ENCODE measurements around the gene TRIAP1.
A peak's percentile ranks its signal among the peaks of the same experiment; 100 is the strongest.

Gene TRIAP1

DNA sequence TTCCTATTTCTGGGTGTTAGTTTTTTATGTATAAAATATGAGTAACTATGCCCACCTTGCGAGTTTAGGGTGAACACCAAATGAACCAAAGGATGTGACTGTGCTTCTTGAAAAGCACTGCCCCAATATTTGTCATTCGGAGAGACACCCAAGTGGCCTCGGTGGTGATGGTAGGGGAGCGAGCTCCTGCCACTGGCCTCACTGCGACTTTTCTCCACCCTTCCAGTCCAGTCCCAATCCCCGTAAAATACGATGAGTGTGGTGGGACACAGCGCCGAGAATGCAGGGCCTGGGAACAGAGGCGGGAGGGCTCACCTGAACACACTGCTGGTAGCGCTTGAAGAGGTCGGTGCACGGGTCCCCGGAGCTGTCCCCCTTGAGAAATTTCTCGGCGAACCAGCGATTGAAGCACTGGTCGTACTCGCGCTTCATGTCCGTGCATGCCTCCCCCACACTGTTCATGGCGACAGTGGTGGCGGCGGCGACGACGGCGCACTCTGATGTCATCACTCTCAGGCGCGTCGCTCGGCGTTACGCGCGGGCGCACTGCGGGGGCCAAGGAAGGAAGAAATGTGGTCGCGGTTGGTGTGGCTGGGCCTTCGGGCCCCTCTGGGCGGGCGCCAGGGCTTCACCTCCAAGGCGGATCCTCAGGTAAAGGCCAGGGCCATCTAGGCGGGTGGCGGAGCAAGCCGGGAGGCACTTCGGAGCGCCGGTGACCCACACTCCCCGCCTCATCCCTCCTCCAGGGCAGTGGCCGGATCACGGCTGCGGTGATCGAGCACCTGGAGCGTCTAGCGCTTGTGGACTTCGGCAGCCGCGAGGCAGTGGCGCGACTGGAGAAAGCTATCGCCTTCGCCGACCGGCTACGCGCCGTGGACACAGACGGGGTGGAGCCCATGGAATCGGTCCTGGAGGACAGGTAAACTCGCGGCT, at the start of gene TRIAP1, which contains the start of gene GATC:
TSS of gene TRIAP1 (minus strand) at position 474 of the 933 bp plus-strand sequence. CDS start at position 462, 12 bp downstream.
TSS of gene GATC (plus strand) at position 534 of the 933 bp plus-strand sequence. CDS start at position 571, 37 bp downstream.
- peak; percentile 90 for DNase-seq

DNA sequence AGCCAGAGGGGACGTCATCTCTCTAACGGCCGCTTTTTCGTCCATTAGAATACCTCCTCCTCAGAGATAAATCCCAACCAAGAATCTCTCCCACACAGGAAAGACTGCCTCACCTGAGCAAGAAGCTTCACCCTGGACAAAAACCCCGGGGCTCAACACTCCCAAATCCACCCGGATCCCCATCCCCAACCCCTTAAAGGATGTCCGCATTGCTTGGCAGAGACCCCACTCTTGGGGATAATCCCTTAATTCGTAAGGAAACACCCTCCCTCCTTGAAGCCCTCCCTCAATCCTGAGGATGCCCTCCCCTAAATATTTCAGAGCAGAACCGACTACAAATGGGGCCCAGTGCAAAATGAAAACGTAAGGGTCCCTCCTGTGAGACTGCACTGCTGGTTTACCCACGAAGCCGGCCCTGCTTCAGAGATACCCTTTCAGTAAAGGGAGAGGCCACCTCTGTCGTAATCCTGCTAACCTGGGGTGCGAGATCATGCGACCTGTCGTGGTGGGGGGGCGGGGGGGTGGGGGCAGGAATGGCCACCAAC, 49.1 kb upstream of the TRIAP1 start:
- DNase-seq: no peak

DNA sequence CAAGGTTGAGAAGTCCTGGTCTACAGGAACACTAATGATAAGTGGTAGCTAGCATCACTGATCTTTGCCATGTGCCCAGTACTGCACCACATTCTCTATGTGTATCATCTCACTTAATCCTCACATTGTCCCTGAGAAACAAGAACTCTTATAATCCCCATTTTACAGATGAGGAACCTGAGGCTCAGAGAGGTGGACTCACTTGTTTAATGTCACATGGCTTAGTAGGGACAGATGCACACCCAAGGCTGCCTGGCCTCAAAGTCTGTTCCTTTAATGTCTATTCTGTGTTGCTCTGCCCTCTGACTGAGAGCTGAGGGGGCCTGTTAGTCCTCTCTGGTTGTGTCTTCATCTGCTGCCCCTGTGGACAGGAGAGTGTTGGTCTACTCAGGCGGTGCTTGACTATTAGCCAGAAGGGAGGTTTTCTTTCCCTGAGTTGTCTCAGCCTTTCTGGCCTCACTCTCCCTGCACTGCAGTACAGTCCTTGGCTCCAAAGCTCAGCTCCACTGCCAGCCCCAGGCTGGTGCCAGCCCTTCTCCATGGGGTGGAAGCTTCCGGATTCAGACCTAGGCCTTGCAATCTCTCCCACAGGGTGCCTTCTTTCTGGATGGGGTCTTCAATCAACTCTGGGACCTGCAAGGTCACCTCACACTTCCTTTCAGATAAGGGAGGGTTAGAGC, 44.8 kb upstream of the TRIAP1 start:
- DNase-seq: no peak

DNA sequence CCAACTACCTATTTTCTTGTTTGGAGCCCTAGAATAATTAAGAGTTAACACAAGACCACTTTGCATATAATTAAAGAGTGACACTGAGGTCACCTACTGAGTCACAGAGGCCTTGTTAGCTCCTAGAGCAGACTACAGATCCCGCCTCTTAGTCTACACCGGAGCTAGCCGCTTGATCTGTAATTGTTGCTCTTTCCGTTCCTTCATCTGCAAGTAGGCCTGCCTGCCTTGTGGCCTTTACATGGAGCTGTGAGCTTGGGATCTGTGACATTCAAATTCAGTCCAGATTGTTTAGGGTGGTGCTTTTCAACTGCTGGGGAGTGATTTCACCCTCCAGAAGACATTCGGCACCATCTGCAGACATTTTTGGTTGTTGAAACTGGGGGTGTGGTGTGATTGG, 44.1 kb upstream of the TRIAP1 start:
- DNase-seq: no peak

DNA sequence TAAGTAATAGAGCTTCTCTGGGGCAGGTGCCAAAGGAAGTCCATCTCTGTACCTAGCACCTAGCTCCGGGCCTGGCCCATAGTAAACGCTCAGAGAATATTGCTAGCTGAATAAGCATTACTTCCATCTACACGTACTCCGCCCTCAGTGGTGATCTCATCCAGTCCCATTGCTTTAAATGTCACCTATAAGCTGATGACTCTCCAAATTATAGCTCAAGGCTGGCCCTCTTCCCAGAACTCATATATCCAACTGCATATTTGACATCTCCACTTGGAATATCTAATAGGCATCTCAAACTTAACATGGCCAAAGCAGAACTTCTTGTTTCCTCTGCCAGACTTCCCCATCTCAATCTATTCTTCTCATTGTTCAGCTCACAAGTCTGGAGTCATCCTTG, 42.8 kb upstream of the TRIAP1 start:
- no peak for DNase-seq

DNA sequence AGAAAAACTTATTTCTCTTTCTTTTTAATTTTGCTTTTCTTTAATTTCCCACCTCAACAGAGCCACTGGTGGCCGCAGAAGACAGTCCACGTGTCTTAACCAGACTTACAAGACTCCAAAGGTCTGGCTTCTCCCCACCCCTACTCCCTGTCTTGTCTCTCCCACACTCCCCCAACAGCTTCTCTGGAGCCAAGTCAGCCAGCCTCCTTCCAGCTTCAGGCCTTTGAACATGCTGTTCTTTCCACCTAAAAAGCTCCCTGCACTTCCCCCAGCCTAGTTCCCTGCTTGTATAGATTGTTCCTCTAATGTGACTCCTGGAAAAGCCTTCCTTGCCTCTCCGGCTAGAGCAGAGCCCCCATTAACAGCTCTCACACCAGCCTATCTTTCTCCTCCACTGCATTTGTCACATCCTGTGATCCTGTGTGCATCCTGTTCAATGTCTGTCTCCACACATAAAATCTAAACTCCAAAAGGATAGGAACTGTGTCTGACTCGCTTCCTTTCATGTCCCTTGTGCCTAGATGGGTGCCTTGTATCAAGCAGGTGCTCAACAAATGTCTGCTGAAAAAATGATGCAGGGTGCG, 42.0 kb upstream of the TRIAP1 start:
- no peak for DNase-seq

DNA sequence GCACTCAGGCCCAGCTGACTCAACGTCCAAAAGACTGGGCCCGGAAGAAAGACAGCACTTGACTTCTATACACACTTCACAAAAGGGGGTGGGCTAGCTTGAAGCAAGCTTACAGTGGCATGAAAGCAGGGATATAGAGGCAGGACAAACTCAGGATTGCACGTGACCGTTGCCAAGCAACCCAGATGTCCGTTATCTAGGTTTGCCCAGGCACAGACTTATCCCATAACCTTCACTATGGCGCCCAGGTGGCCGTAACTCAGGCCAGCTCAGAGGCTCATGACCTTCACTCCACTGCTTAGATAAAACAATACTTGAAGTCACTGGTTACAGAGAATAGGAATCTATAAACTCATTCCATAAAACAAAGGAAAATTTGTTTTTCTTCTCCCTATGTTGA, 41.4 kb upstream of the TRIAP1 start:
- DNase-seq: peak; percentile 29

DNA sequence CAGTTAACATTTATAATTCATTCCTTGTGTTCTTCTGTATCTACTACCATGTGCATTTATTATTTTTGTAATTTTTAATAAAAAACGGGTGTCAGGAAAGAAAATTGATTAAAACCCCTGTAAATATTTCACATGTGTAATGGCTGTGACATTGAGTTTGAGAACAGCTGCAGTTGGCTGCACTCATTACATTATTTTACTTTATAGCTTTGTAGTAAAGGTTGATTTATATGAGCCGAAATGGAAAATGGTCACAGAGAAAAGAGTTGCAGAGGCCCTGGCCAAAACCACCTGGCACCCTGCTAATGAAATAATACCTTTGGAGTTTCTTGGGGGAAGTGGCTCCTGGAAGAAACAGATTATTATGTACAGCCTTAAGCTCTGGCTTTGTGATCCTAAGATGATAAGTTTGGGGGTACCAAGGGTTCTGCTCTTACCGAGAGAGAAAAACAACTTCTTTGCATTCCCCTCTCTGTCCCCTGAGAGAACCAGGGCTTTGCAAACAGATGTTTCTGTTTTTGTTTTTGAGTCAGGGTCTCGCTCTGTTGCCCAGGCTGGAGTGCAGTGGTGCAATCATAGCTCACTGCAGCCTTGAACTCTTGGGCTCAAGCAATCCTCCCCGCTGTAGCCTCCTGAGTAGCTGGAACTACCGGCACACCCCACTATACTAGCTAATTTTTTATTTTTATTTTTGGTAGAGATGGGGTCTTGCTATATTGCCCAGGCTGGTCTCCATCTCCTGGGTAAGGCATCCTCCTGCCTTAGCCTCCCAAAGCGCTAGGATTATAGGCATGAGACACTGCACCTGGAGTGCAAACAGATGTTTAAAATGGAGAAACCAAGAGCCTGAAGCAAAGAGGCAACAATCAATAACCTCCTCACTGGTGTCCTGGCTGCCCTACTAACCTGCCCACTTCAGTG, 40.0 kb upstream of the TRIAP1 start:
- DNase-seq: no peak

DNA sequence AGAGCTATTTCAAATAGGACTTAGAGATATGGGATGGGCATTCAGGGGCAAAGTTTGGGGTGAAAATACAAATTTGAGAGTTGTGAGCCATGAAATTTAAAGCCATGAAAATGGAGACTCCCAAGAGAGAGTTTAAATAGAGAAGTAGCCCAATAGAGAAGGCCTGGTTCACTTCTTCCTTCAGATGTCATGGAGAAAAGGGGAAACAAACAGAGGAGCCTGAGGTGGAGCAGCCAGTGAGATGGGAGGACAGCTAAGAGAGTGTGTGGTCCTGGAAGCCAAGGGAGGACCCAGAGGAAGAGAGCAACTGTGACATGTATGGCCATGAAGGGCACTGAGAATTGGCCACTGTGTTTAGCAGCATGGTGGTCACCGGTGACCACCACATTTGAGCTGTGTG, 37.4 kb upstream of the TRIAP1 start:
- DNase-seq: peak; percentile 14

DNA sequence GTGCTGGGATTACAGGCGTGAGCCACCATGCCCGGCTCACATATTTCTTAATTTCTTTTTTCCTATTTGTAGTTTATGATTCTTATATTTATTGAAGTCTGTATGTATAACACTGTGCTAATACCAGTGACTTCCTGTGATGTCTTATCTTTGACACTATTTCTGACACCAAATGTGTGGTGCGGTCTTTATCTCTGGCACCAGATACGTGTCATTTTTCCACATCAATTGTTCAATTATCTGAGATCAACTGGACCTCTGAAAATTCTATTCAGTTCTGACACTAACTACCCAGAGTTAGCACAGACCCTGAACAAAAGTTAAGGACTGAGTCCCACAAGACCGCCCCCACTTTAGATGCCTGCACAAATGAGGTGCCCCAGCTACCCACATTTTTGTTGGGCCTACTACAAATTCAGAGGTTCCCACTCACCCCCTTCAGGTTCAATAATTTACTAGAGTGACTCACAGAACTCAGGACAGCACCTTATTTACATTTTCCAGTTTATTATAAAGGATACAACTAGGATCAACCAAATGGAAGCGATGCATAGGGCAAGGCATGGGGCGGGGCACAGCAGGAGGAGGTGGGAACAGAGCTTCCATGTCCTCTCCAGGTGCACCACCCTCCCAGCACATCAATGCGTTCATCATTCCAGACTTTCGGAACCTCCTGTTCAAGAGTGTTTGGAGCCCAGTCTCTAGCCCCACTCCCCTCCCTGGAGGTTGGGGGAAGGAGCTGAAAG, 35.0 kb upstream of the TRIAP1 start:
- peak; percentile 52 for DNase-seq

DNA sequence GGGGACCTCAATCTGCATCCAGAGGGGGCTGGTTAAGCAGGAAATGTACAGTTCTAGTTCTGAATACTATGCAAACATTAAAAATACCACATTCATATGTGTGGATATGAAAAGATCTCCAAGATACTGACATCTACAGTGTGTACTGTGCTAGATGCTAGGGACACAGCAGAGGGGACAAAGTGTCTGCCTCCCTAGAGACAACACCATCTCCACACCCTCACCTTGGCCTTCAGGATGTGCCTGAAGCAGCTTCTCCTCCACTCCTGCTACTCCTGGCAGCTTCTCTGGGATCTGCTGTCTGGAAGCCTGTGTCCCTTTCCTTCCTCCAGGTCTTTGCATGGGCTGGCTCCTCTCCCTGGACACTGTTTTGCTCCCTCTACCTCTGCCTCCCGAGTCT, 34.0 kb upstream of the TRIAP1 start:
- no peak for DNase-seq

DNA sequence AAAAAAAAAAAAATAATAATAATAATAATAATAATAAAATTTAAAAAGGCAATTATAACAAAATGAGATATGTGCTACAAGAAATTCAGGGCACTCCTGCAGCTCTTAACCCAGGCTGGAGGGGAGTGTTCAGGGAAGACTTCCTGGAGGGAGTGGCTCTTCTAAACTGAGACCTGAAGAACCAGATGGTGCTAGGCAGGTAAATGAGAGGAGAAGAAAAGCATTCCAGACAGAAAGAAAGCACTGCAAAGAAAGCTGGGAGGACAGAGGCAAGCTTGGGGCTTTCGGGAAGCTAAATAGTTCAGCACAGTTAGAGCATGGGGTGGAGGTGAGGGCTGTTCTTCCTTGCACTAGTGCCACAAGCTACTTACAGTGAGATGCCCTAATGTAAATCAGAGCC, 33.3 kb upstream of the TRIAP1 start:
- DNase-seq: no peak

DNA sequence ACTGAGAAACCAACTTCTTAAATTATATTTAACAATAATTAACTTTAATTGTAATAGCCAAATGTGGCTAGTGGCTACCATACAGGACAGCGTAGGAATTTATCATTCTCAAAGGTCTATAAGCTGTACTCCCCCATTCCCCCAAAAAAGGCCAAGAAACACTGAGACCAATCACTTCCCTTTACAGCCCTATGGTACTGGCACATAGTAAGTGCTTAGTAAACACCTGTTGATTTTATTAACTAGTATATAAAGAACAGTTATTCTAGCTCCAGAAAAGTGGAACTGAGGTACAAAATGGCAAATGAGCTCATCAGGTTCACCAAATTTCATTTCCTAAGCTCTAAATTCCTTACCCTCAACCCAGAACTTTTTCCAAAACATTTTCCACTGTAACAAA, 29.5 kb upstream of the TRIAP1 start:
- DNase-seq: no peak

DNA sequence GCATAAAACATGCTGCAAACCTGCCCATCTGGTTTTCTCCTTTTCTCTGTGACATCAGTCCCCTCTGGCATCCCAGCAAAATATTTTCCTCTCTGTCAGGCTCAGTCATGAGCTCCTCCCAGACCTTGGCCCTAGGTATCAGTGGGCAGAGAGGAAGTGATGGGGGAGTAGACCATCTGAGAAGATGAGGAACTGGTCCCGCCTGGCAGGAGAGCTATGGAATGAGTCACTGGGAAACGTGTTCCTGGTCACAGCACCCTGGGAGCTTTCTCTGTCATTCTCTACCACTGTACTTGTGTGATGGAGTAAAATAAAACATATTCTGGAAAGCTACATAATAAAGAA, 28.4 kb upstream of the TRIAP1 start:
- peak; percentile 59 for DNase-seq

DNA sequence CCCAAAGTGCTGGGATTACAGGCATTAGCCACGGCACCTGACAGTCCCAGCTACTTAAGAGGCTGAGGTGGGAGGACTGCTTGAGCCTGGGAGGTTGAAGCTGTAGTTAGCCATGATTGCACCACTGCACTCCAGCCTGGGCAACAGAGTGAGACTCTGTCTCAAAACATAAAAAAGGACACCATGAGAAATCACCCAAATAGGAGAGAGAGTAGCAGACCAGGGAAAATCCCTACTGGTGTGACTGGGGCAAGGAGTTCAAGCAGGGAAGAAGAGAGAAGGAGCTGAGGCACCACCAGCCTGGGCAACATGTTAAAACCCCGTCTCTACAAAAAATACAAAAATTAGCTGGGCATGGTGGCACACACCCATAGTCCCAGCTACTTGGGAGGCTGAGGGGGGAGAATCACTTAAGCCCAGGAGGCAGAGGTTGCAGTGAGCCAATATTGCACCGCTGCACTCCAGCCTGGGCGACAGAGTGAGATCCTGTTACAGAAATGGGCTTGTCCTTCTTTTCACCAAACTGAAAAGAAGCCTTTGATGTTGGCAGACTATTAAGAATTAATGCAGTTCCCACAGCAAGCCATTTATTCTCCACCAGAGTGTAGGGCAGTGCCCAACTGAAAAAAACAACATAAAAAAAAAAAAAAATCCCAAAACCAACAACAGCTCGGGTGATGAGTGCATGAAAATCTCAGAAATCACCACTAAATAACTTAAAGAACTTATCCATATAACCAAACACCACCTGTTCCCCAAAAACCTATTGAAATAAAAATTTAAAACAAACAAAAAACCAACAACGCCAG, 27.8 kb upstream of the TRIAP1 start:
- DNase-seq: no peak

DNA sequence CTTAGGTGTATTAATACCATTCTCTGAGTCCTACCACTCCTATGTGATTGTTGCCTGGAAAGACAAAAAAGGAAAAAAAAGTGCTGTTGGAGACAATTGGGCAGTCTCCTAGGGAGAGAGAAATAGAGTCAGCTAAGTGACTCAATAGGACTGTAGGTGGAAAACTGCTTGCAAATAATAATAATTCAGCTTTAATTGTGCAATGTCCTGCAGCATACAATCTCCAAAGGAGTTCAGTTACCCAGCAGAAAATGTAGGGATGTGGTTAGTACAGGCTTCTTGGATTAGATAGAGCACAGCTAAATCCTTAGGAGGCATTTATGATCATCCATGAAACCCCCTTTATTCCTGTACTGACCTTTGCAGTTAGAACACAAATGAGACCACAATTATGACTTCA, 26.3 kb upstream of the TRIAP1 start:
- no peak for DNase-seq

DNA sequence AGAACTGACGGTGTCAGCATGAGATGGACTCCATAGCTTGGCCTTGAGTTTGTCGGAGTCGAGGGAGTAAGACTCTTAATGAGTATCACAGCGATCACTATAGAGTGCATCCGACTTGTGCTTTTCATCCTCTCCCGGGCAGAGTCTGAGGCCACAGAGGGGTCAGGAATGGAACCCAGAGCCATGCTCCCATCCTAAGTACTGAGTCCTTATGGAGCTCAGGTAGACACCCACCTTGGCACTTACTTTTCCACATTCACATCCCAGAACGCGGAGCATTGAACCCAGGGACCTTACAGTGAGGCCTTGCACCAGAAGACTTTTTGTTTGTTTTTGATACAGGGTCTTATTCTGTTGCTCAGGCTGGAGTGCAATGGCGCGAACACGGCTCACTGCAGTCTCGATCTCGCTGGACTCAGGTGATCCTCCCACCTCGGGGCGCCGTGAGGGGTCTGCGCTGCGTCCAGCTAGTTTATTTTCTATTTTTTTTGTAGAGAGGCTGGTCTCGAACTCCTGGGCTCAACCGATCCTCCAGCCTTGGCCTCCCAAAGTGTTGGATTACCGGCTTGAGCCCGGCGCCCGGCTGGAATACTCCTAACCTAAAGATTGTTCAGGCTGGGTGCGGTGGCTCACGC, 24.1 kb upstream of the TRIAP1 start:
- peak; percentile 76 for DNase-seq

DNA sequence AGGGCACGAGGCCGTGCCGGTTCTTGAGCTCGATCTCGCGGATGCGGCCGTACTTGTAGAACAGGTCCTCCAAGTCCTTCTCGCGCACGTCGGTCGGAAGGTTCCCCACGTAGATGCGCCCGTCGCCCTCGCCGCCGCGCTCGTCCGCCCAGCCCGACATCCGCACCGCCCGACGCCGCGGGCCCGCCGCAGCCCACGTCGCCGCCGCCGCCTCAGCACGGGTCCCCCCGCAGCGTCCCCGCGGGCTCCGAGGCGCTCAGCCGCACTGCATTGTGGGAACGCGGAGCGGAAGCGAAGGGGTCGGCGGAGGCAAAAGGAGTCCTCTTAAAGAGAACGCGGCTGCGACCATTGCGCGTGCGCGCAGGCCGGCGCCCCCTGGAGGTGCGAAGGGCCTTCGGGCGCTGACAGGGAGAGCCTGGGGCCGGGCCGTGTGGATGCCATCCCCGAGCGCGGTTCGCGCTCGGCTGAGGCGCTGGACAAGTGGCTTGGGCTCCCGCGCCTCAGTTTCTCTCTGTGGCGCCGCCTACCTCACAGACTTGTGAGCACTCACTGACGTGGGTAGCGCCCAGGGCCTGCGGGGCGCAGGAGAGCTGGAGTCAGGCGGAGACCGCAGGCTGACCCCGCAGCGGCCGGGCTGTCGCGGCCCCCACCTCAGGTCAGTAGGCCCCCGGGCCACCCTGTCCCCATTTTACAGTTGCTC, 23.4 kb upstream of the TRIAP1 start, which contains the start of gene SRSF9:
TSS of gene SRSF9 (minus strand) at position 299 of the 700 bp plus-strand sequence. CDS start at position 160, 139 bp downstream.
- DNase-seq: peak; percentile 98

DNA sequence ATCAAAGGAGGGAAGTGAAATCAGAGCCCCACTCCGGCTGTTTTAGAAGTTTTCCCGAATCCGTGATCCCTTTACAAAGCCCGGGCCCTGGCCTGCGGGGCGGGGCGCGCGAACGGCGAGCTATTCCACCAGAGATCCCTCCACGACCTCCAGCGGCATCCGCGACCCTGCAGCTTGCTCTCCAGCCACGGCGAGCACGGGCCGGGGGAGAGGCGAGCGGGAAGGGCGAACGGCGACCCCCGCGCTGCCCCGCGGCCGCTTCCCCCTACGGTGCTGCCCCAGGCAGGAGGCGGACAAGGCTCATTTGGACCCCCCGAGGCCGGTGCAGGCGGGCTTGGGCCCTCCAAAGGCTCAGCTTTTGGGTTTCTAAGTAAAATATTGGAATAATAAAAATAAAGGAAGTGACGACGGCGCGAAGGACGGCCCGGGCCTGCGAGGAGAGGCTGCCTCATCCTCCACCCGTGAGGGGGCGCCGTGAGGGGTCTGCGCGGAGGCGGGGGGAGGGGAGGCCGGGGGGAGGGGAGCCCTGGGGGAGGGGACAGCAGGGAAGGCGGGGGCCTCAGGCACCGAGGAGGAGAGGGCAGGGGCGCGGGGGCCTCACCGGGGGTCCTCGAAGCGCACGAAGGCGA, 22.8 kb upstream of the TRIAP1 start:
- peak; percentile 79 for DNase-seq

Data from OCI-M1 (cell line).